GM18909 (cell line): ENCODE measurements around the gene ISOC2.
"Not testable (repeated sequence)": the region's sequence is repeated elsewhere in the genome, so short reads cannot be mapped to it uniquely, and the experiment has no call there.

ENCODE experiments used
- ATAC-seq: cut with Tn5 transposase; IDR thresholded peaks from one replicate; pipeline ENCODE4 v1.9.1; 2021; ENCODE audit warnings: mild to moderate bottlenecking; ENCODE audit not compliant: unreplicated experiment, poor library complexity

Gene ISOC2

GRCh38 chr19:55461259-55461973 is at the start of gene ISOC2:
Gene ISOC2 (minus strand): TSS chr19:55461642. CDS start chr19:55456486, 5,156 bp downstream.
- peak; percentile 90 for ATAC-seq

GRCh38 chr19:55508120-55508519 is 46.7 kb upstream of the ISOC2 start:
- ATAC-seq: no peak

GRCh38 chr19:55504981-55505380 is 43.5 kb upstream of the ISOC2 start:
- no peak for ATAC-seq

- peak; percentile 20 for ATAC-seq
These were observed 42.8 kb upstream of the ISOC2 start for GRCh38 chr19:55504252-55504603.

GRCh38 chr19:55503502-55504251 is 42.2 kb upstream of the ISOC2 start:
- ATAC-seq: peak; percentile 90

- ATAC-seq: no peak
These were observed 41.7 kb upstream of the ISOC2 start for GRCh38 chr19:55503157-55503501.

- ATAC-seq: no peak
These were observed 40.9 kb upstream of the ISOC2 start for GRCh38 chr19:55502197-55502952.

- ATAC-seq: no peak
These were observed 39.0 kb upstream of the ISOC2 start for GRCh38 chr19:55500368-55500952.

GRCh38 chr19:55498246-55498840 is 36.9 kb upstream of the ISOC2 start:
- no peak for ATAC-seq

GRCh38 chr19:55497763-55498162 is 36.3 kb upstream of the ISOC2 start:
- no peak for ATAC-seq

- ATAC-seq: not testable (repeated sequence)
These were observed 35.4 kb upstream of the ISOC2 start for GRCh38 chr19:55496820-55497219.

- ATAC-seq: no peak
These were observed 34.4 kb upstream of the ISOC2 start for GRCh38 chr19:55495646-55496349.

GRCh38 chr19:55494172-55494761 is 32.8 kb upstream of the ISOC2 start:
- ATAC-seq: no peak

- ATAC-seq: no peak
These were observed 32.3 kb upstream of the ISOC2 start for GRCh38 chr19:55493645-55494171.

GRCh38 chr19:55493052-55493644 is 31.7 kb upstream of the ISOC2 start:
- ATAC-seq: no peak

- ATAC-seq: no peak
These were observed 31.0 kb upstream of the ISOC2 start for GRCh38 chr19:55492362-55492944.

- no peak for ATAC-seq
These were observed 30.3 kb upstream of the ISOC2 start for GRCh38 chr19:55491546-55492360.
